Measurements from ENCODE around the gene RGS4.

RGS4 gene
- 0 to 0.10 (median 0) reads per million in 18 experiments for total RNA-seq

DNA sequence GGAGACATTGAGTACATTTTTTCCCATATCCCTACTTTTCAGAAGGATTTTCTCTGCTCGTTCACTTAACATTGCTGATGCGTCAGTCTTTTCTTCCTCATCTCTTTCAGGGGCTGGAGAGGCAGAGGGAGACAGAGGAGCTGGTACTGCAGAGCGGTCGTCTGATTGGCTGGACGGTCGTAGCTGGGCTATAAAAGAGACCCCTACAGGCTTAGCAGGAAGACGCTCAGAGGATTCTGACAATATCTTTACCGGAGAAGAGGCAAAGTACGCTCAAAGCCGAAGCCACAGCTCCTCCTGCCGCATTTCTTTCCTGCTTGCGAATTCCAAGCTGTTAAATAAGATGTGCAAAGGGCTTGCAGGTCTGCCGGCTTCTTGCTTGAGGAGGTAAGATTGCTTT, at the start of gene RGS4:
TSS of gene RGS4 (plus strand) at position 220 of the 400 bp plus-strand sequence. CDS start at position 344, 124 bp downstream.
- DNase-seq, result no peak

DNA sequence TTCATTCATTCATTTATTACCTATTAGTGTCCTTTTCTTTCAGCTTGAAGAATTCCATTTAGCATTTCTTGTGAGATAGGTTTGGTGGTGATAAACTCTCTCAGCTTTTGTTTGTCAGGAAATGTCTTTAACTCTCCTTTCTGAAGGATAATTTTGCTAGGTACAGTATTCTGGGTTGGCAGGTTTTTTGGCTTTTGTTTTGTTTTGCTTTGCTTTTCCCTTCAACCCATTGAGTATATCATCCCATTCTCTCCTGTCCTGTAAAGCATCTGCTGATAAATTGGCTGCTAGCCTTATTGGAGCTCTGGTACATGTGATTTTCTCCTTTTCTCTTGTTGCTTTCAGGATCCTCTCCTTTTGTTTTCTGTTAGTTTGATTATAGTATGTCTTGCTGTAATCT, 47.0 kb upstream of the RGS4 start:
- no peak for DNase-seq

GRCh38 chr1:163027610-163028009, 41.6 kb upstream of the RGS4 start:
- DNase-seq, result no peak

- no peak for DNase-seq
Observed at GRCh38 chr1:163029901-163030300, 39.3 kb upstream of the RGS4 start.

DNA sequence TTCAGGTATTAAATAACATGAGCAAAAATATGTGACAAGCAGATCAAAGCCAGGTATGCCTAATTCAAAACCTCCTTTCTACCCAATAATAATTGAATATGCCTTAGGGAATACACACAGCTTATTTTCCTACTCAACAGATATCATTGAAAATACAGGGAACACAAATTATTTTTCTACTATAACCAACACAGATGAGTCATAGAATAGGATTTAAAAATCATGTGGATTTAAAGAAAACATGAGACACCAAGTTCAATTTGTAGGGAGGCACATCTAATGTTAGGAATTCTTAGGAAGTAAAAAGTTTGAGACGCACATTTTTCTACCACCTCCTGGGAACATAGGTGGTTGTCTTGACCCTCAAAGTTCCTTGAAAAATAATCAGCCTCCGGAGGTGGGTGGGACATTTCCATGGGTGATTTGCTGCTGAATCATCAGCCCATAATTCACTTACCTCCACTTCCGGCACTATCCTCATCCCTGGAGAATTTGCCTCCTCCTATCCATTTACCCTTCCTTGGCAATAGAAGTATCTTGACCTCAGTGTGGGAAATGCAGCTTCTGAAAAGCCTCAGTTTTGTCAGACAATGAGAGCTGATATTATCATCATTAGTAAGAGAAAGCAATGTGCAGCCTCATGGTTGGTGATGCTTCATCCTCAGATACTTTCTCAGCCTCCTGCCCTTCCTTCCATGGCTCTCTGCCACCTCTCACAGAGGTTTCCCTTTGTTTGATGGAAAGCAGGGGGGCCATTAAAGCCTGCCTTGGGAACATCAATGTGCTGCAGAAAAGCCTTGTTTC, 33.5 kb upstream of the RGS4 start:
- DNase-seq, result no peak

DNA sequence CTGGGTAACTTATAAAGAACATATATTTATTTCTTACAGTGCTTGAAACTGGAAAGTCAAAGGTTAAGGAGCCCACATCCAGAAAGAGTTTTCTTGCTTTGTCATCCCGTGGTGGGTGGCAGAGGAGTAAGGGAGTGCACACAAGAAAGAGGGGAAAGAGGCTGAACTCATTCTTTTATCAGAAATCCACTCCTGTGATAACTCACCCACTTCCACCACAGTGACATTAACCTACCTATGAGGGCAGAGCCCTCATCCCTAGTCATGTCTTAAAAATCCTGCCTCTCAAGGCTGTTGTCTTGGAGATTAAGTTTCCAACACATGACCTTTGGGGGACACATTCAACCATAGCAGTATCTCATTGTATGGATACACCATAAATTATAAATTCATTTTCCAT, 32.5 kb upstream of the RGS4 start:
- no peak for DNase-seq

DNA sequence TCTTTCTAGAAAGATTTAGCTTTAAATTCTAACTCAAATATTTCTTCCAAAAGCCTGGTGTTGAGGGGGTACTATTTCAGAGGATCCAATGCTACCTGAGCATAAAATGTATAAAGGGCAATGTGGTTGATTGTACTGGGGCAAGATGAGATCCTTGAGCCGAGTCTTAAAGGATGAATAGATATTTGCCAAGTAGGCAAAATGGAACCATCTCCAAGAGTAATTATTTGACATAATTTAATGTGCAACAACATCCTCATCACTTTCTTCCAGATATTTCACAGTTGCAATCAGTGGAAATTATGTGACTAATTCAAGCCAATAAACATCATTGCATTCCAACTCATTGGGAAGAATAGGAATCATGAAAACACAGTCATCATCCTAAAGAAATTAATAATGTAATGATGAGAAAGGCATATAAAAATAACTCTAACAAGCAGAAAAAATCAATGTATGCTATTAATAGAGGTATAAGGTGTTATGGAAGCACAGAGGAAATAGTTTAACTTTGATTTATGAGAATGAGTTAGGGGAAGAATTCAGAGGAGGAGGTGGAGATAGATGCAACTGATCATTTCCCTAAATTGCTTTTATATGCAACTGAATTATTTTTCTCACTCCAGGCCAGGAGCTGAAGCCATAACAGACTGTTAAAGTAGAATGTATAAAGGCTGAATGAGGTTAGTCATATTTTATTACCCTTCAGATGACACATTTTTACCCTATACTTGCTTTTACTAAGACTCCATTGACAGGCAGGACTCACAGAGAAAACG, 30.0 kb upstream of the RGS4 start:
- no peak for DNase-seq

GRCh38 chr1:163039707-163040093, 29.5 kb upstream of the RGS4 start:
- DNase-seq, result no peak

DNA sequence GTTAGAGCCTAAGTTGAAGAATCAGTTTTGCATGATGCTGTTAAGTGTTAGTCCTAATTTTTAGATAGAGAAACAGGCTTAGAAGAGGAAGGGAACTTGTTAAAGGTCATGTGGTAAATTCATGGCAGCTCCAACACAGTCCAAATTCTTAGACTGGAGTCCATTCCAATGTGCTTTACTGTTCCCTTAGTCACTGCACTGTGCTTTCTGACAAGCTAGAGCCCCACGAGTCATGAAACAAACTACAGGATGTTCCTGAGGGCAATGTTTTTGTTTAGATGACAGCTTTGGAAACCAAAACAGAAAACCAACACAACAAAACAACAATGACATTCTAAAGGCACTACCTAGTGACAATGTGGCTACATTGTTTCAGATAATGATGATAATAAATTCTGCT, 23.1 kb upstream of the RGS4 start:
- DNase-seq, result no peak

DNA sequence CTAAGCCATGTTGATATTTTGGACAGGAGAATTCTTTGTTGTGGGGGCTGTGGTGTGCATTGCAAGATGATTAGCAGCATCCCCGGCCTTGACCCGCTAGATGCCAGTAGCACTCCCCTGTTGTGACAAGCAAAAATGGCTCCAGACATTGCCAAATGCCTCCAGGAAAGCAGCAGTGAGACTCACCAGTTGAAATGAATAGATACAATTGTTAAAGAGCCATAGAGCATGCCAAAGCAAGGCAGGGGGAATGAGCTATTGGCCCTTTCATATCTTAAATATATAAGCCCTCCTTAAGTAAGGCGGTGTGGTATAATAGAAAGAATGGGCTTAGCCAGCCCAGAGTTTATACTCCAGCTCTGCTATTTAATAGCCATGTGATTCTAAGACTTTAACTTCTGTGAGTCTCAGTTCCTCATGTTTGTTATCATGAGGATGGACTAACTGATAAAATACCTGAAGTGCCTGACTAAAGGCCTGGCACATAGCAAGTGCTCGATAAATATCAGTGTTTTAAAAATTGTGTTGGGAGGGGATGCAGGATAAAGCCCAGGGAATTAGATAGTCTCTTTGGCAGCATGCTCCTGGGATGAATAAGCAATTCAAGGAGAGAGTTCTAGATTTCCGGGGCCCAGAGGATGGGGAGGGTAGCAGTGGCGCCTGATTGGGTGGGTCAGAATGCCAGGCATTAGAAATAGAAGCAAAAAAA, 21.1 kb upstream of the RGS4 start:
- DNase-seq, result no peak

- no peak for DNase-seq
Observed at GRCh38 chr1:163048869-163049268, 20.3 kb upstream of the RGS4 start.

DNA sequence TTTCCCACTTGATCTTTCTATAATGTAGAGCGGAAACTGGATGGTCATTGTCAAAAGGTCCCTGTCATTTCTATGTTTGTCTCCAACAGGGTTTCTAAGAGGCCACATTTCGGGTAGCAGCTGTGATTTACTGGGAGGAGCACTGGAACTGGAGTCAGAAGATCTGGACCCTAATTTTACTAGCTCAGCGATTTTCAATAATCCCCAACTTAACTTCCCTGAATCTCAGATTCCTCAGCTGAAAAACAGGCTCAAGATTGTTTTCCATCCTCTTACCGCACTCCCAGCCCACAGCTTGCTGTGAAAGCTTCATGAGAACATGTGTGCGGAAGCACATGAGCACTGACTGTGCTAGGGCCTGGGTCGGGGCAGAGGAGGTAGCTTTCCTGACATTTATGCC, 19.9 kb upstream of the RGS4 start:
- DNase-seq, result no peak

DNA sequence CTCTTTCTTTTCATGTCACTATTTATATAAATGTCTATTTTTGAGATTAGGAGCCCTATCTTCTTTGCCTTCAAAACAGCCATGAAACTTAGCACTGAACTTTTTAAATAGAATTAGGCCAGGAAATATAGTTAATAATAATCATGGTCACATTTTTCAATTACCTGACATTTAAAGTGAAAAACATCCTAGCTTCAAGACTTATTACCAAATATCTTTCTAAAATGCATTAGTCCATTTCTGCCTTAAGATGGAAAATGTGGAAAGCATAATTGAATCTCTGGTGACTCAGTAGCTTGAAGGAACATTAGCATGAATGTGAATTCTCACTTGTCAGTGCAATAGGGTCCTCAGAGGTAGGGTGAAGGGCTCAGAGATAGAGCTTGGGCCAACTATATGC, 18.7 kb upstream of the RGS4 start:
- DNase-seq, result no peak

DNA sequence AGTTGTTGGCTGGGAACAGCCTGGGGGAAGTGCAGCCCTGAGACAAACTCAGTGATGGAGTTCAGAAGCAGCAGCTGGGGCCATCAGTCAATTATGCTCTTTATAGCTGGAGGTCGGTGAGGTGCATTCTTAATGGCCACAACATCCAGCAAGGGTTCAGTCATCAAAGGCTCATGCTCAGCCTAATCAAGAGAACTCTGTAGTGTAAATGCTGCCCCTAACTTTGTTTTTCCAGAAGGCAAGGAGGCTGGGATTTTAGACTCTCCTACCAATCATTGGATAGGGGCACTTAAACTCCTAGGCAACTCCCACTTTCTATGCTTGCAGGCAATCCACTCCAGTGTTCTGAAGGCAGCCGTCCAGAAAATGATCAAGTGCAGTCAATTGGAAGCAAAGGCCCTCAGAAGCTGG, 15.0 kb upstream of the RGS4 start:
- DNase-seq, result no peak

DNA sequence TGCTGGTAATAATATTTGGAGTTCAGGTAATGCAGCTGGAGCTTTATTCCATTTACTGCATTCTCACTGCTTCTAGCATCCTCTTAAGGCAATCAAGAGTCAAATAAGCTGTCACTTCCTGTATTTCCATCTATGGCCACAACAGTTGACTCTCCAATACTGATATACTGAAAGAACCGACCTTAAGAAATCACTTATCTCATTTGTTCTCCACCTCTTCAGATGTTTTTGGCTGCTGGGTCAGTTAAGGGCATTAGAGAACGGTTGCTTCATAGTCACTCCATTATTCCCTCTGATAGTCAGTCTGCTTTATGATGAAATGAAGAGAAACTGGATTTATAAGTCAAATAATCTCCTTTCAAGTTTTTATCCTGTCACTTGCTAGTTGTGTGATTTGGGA, 14.2 kb upstream of the RGS4 start:
- no peak for DNase-seq

GRCh38 chr1:163055531-163055930, 13.6 kb upstream of the RGS4 start:
- DNase-seq, result no peak

DNA sequence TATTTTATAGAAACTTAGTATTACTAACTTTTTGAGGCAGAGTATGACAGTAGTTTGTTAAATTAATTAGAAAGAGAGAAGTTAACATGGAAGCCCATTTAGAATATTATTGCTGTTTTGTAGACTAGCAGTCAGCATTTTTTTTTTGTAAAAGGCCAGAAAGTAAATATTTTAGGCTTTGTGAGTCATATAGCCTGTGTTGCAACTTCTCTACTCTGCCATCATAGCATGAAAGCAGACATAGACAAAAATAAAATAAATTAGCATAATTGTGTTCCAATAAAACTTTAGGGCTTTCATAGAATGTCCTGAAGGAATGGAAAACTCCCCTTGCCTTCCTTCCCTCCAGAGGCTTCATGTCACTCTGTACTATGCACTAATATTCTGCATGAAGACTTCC, 12.3 kb upstream of the RGS4 start:
- DNase-seq, result no peak

DNA sequence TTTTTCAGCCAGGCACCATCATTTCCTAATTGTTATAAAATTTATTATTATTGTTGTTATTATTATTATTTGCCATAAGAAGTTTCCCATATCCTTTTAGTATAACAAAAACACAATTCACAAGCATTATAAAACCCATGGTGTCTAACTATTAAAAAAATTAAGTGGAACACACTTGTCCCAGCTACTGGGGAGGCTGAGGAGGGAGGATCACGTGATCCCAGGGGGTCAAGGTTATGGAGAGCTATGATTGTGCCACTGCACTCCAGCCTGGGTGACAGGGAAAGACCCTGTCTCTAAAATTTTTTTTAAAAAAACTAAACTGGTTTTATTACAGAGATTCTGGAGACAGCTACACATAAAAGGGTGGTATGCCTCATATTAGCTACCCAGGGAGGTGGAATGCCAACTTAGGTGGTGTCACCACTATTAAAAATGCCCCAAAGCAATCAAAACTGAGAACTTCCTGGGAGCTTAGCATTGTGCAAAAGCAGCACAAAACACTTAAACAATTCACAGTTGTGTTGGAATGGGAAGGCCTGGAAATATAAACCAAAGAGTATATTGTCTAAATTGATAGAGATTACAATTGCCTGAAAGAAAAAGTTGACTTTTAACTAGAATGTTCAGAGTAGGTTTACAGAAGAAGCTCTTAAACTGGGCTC, 8.7 kb upstream of the RGS4 start:
- DNase-seq, result no peak

- DNase-seq, result no peak
Observed at GRCh38 chr1:163063143-163063542, 6.0 kb upstream of the RGS4 start.

DNA sequence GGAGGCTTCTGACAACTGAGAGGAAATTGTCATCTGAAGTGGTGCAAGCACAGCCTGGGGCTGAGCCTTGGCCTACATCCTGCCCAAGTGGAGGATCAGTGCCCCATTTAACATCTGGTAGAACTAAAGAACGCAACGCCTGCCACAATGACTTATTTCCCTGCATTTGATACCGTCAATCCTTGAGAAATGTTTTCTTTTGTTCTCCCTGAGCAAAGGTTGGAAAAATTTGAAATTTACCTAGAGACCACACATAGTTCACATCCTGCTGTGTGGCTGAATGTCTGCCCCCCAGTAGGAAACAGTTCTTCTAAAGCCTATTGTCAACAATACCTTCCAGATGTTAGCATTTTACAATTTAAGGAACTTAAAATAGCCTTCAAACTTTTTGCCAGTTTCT, 5.6 kb upstream of the RGS4 start:
- DNase-seq, result no peak

GRCh38 chr1:163066168-163066567, 3.0 kb upstream of the RGS4 start:
- DNase-seq, result no peak

DNA sequence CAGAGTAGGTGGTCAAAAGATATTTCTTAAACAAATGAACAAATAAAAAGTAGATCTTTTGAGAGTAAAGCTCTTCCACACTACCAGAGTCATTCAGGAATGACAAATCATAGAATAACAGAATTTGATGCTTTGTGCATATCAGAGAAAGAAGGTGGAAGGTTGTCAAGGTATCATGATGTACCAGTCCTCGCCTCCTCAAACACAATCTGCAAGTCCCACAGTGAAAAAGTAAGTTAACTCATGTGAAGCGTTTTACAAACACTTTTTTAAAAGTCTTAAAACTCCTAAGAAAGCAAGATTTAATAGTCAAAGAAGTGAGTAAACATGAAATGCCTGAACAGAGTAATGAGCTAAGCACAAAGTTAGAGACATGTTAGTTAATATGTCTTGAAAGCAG, 2.5 kb upstream of the RGS4 start:
- no peak for DNase-seq

- no peak for DNase-seq
Observed at GRCh38 chr1:163068716-163069115, 445 bp upstream of the RGS4 start.
